Stimulated activated CD4-positive, alpha-beta T cell treated with anti-CD3 and anti-CD28 coated beads, Interleukin-1b, Interleukin-23, amount 100 ng/mL, for 4 hours (primary cell): ENCODE data around the gene VPS26A.
A peak's percentile ranks its signal among the peaks of the same experiment; 100 is the strongest.

Experiments used
- DNase-seq, 2 donors: peaks; one replicate each; pipeline ENCODE4 v3.0.0-alpha.2; 2020; ENCODE audit warnings: low read depth in 2 of 2

Gene VPS26A

DNA sequence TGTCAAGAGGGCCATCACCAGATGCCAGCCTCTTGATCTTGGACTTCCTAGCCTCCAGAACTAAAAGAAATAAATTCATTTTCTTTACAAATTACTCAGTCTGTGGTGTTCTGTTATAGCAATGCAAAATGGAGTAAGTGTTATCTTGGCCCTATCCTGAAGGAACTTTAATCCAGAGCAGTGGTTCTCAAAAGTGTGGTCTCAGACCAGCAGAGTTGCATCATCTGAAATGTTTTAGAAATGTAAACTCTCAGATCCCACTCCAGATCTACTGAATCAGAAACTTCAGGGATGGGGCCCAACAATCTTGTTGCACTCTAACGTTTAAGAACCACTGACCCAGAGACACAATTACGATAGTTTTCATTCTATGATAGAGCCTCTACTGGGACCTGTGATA lies 52.8 kb downstream of the VPS26A start:
- no peak for DNase-seq

DNA sequence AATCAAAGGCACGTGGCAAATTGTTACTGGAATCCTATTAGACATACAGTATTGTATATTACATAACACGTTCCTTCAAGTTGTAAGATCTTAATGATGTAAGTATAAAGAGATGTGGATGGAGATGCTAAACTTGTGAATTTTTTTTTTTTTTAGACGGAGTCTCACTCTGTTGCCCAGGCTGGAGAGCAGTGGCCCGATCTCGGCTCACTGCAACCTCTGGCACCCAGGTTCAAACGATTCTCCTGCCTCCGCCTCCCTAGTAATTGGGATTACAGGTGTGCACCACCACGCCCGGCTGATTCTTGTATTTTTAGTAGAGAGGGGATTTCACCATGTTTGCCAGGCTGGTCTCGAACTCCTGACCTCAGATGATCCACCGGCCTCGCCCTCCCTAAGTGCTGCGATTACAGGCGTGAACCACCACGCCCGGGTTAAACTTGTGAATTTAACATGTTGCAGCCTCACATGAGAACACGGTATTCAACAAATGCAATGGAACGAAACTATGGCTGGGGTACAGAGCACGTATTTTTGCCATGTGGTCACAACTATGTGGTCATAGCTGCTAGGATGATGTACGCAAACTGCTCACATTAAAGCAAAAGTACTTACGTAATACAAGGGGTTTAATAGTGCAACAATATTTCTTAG lies 55.2 kb downstream of the VPS26A start:
- peak; percentile 8 to 13 for DNase-seq

GRCh38 chr10:69179743-69180524 lies 56.0 kb downstream of the VPS26A start, which contains the start of gene SUPV3L1:
Gene SUPV3L1, plus strand, starts transcription at chr10:69180234. Its CDS starts 58 bp downstream, at chr10:69180292.
- DNase-seq = peak; percentile 74 to 80

DNA sequence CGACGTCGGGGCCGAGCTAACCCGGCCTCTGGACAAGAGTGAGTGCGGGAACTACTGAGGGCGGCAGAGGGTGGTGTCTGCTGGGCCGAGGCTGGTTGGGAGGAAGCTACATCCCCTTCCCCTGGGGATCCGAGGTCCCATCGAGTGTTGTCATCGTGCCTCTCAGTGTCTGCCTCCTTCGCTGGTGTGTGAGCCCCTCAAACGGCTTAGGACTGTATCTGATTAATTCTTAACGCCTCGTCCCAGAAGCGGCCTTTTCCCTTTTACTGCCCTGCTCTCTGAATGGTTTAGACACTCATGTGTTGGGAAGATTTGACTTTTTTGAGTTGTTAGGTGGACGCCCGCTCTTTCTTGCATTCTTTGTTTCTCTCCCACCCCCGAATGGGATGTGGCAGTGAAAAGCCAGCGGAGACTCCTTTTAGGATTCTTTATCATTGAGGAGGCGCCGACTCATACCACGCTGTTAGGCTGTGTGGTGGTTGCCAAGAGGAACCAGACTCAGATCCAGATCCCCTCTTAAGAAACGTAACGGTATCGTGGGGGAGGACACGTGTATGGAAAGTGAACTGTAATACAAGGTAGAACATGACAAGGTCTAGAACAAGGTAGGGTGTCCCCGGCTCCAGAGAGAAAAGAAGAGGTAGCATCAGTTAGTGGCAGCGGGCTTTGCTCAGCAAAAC lies 56.7 kb downstream of the VPS26A start:
- peak in 1 of 2 donors; percentile 9 for DNase-seq

DNA sequence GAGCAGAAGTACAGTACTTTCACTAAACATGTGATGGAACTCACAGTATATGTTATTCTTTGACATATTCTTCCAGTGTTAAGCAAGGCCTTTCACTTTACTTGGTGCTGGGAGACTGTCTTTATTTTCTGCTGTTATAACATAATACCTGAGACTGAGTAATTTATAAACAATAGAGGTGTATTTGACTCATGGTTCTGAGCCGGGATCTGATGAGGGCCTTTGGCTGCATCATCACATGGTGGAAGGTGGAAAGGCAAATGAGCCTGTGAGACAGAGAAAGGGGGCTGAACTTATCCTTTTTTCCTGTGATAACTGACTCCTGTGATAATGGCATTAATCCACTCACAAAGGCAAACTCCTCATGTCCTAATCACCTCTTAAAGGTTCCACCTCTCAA lies 57.5 kb downstream of the VPS26A start:
- DNase-seq = no peak

GRCh38 chr10:69182005-69182404 lies 58.0 kb downstream of the VPS26A start:
- DNase-seq = no peak

- DNase-seq = no peak
Observed at GRCh38 chr10:69186524-69186923, 62.5 kb downstream of the VPS26A start.

DNA sequence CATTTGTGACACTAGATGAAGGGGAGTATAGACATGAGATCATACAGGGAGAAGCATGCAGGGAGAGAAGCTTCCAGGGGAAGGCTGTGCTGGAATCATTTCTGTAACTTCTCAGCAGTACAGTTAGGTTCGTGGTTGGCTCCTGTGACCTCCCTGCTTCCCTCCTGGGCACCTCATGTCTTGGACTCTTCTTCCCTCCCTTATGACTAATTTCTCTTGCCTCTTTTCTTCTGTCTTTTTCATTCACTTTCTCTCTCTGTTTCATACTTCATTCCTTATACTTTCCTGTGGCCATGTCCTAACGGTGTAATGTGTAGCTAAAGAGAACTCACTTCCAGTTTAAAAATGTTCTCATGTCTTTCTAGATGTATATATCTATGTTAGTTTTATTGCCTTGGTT lies 77.1 kb downstream of the VPS26A start:
- no peak for DNase-seq

DNA sequence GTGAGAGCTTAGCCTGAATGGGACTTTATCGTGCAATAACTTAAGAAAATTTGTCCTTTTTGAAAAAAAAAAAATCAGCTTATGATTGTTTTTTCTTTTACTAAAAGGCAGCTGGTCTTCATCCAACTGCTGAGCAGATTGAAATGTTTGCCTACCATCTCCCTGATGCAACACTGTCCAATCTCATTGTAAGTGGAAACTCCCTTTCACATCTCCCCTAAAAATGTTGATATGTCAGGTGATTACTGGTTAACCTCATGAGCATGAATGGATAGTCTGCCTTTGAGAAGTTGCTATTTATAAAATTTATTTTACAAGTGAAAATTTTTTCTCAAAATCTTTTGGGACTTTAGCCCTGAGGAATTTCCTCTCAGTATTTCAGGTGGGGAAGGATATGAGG lies 78.4 kb downstream of the VPS26A start:
- no peak for DNase-seq

GRCh38 chr10:69208761-69209160 lies 84.8 kb downstream of the VPS26A start:
- no peak for DNase-seq

DNA sequence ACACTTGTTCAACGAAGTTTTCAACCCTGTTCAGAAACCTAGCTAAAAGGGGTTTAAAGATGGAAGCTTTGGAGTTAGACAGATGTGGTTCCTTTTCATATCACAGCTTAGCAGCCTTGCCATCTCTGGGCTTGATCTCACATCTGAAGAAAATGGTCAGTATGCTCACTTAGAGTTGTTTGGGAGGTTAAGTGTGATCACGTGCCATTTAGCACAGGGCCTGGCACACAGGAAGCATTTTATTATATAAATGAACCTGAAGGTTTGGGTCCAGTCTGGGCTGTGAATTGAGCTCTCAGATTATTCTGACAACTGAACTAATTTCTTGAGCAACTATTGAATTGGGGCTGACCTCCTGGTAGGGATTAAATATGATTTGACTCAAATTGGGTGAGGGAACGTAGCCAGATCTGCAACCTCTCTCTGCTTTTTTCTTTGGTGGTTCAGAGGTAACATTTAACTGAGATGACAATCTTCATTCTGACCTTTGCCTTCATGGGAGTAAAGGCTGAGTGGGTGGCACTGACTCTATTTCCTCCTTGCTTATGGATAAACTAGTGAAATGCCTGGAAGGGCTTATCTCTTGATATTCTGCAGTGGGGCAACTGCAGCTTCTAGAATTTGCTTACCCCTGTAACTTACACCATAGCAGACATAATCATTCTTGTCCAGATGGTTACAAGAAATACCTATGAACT lies 86.0 kb downstream of the VPS26A start:
- no peak for DNase-seq

DNA sequence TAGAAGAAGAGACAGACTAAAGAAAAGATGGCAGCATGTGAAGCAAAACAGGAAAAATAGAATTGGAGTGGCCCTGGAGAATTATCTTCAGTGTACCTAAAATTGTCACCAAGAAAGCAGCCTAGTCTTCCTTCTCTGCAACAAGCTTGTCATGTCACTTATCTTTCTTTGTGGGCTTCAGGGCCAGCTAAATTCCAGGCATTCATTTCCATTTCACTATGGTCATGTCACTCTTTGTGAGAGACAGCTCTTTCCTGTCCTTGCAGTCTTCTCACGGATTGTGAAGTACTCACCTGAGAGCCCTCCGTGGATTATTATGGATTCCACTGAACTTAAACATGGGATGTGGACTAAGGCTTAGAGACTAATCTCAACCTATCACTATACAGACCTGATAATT lies 87.1 kb downstream of the VPS26A start:
- no peak for DNase-seq

DNA sequence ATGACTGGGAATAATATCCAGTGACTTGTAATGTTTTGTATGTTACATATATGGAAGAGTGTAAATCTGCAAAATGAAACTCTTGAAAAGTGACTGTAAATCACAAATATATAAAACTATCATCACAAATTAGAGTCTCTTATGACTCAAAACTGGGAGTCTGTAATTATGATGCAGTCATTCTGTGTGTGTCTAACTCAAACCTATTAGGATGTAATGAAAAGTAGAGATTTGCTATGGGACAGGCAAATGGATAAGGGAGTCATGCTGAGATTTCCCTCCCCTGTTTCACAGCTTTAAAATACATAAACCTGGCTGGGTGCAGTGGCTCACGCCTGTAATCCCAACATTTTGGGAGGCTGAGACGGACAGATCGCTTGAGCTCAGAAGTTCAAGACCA lies 87.5 kb downstream of the VPS26A start:
- DNase-seq = no peak

DNA sequence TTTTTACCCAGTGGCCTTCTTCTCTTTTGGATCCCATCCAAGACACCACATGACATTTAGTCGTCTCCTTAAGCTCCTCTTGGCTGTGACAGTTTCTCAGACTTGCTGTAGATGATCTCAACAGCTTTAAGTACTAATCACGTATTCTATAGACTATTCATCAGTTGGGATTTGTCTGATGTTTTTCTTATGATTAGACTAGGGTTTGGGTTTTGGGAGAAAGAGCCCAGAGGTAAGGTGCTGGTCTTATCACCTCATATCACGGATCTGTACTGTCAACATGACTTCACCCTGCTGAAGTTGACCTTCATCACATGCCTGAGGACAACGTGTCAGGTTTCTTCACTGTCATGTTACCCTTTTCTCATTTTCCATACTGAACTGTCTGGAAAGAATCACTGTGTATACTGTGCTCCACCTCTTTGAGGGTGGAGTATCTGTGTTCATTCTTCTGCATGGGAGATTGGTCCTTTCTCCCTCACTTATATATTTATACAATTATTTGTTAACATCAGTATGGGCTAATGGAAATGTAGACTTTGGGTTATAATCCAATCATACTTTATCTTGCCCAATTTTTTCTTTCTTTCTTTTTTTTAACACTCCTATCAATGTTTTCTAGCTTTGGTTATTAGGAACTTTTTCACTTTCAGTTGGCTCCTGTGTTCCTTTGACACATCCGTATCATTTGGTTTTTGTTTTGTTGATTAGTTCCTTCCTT lies 89.8 kb downstream of the VPS26A start:
- DNase-seq = no peak

DNA sequence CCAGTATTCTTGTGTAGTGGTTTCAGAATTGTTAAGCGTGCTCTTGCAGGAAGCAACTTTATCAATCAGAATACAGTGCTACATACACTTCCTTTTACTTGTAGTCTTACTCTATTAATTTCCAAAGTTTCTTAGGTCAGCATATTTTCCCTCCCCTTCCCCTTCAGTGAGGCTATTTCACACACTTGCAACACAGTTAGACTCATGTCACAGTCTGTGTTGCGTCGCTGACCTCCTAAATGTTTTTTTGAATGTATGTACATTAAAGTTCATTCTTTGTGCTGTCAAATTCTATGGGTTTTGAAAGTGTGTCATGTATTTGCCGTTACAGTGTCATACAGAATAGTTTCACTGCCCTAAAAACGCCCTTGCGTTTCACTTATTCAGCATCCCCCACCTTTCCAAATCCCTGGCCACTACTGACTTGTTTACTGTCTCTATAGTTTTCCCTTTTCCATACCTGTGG lies 90.7 kb downstream of the VPS26A start:
- DNase-seq = no peak

- DNase-seq = no peak
Observed at GRCh38 chr10:69215405-69216171, 91.6 kb downstream of the VPS26A start.

DNA sequence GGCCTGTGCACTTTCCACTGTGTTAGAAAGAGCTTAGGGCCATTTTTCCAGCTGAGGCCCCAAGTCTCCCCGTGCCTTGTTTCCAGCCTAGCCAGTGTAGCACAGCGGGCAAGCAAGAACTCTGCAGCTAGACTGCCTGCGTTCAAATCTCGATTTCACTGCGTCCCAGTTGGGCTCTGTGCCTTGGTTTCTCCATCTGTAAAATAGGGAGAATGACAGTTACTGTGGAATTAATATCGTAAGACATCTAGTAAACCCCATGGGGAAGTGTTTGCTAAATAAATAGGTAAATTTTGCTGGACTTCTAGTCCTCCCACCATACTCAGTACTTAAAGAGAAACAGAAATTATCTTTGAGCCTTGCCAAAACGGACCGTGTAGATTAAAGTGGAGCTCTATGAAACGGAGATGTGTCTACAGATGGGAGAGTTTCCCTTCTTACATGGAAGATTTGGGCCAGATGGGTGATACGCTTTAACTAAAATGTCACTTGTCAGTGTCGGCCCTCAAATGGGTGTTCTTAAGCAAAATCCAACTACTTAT lies 92.7 kb downstream of the VPS26A start:
- no peak for DNase-seq

GRCh38 chr10:69217119-69217754 lies 93.3 kb downstream of the VPS26A start:
- DNase-seq = no peak

GRCh38 chr10:69218831-69219230 lies 94.9 kb downstream of the VPS26A start:
- no peak for DNase-seq

DNA sequence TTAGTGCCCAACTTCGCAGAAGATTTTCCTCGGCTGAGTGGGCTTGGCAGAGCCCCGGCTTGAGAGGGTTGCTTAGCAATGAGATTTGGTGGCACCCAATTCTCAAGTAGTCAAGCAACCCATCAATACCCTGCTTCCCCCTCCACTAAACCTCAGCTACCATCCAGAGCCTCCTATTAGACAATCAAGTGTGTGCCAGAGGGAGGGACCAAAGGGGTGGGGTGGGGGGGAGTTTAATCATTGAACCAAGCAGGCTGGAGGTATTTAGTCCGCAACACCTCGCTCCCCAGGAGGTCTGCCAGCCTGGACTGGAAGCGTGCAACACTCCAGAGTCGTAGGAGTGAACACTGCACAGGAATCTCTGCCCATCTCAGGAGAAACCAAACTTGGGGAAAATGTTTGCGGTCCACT lies 96.1 kb downstream of the VPS26A start, which contains the start of gene HKDC1:
Gene HKDC1, plus strand, starts transcription at position 292 of the 411 bp plus-strand sequence. Its CDS starts 104 bp downstream, at position 396.
- DNase-seq = no peak
